Brain microvascular endothelial cell (primary cell): Measurements from ENCODE around the gene LRRC27.

Experiments used
- DNase-seq: peaks from one replicate; pipeline ENCODE4 v3.0.0-alpha.2; 2020
- H3K27ac ChIP-seq: fragments of 250-450 bp; sonication (Bioruptor Pico); 2 replicates; pipeline ENCODE4 v1.5.1; 2020; ENCODE audit warnings: mild to moderate bottlenecking, moderate library complexity
- H3K27me3 ChIP-seq: fragments of 250-450 bp; sonication (Bioruptor Pico); replicated peaks from 2 replicates; pipeline ENCODE4 v1.5.1; 2020; ENCODE audit warnings: mild to moderate bottlenecking
- H3K36me3 ChIP-seq: fragments of 250-450 bp; sonication (Bioruptor Pico); replicated peaks from 2 replicates; pipeline ENCODE4 v1.5.1; 2020; ENCODE audit warnings: mild to moderate bottlenecking
- H3K4me3 ChIP-seq: 2 replicates; pipeline ENCODE4 v1.5.1; 2011; ENCODE audit warnings: low read depth, mild to moderate bottlenecking, control low read depth, low read length, moderate library complexity
- CTCF ChIP-seq: IDR thresholded peaks from 2 replicates; pipeline ENCODE4 v1.5.1; 2011; ENCODE audit warnings: low read depth, mild to moderate bottlenecking, moderate library complexity, low read length, control low read depth, inconsistent platforms; ENCODE audit errors: missing control alignments
- in situ Hi-C: cut with HindIII; loops from 2 replicates; pipeline ENCODE4 v1.10.0; 2017; ENCODE audit warnings: low sequenced_read_pairs, low pct_ligation_motif_present

The LRRC27 gene

GRCh38 chr10:132361581-132362101, 29.6 kb downstream of the LRRC27 start:
- no peak for TF ChIP-seq CTCF
- in situ Hi-C loops = no loop called here
- H3K27me3 ChIP-seq = no peaks in the 10 kb centered on the region
- no peak overlapping the region for H3K27ac ChIP-seq
- no peaks in the 10 kb centered on the region for H3K36me3 ChIP-seq
- DNase-seq = no peak
- no peak overlapping the region for H3K4me3 ChIP-seq

GRCh38 chr10:132362151-132362611, 30.2 kb downstream of the LRRC27 start:
- in situ Hi-C loops = no loop called here
- H3K4me3 ChIP-seq = no peak overlapping the region
- H3K27me3 ChIP-seq = no peaks in the 10 kb centered on the region
- H3K27ac ChIP-seq = no peak overlapping the region
- no peak for DNase-seq
- H3K36me3 ChIP-seq = no peaks in the 10 kb centered on the region
- TF ChIP-seq CTCF = no peak

GRCh38 chr10:132363376-132363775, 31.4 kb downstream of the LRRC27 start:
- no peak for TF ChIP-seq CTCF
- in situ Hi-C loops = no loop called here
- Histone ChIP-seq H3K4me3 (no peak overlapping the region), H3K27ac (no peak overlapping the region), H3K27me3 (no peaks in the 10 kb centered on the region), H3K36me3 (no peaks in the 10 kb centered on the region)
- DNase-seq = no peak

GRCh38 chr10:132363921-132364593, 32.1 kb downstream of the LRRC27 start:
- Histone ChIP-seq H3K27me3 (no peaks in the 10 kb centered on the region), H3K36me3 (no peaks in the 10 kb centered on the region), H3K4me3 (no peak overlapping the region), H3K27ac (no peak overlapping the region)
- no peak for TF ChIP-seq CTCF
- DNase-seq = no peak
- in situ Hi-C loops = no loop called here

- no peaks in the 10 kb centered on the region for H3K27me3 ChIP-seq
- TF ChIP-seq CTCF = no peak
- no peak for DNase-seq
- no peaks in the 10 kb centered on the region for H3K36me3 ChIP-seq
- H3K27ac ChIP-seq = no peak overlapping the region
- in situ Hi-C loops = no loop called here
- no peak overlapping the region for H3K4me3 ChIP-seq
These were observed 32.6 kb downstream of the LRRC27 start for GRCh38 chr10:132364594-132364970.

- no peak for DNase-seq
- Histone ChIP-seq H3K4me3 (no peak overlapping the region), H3K27me3 (no peaks in the 10 kb centered on the region), H3K36me3 (no peaks in the 10 kb centered on the region), H3K27ac (no peak overlapping the region)
- in situ Hi-C loops = no loop called here
- no peak for TF ChIP-seq CTCF
These were observed 33.1 kb downstream of the LRRC27 start for GRCh38 chr10:132365102-132365501.
